HEK293 (cell line): ENCODE measurements around the gene ALOX12.
"Not testable (repeated sequence)": the region's sequence is repeated elsewhere in the genome, so short reads cannot be mapped to it uniquely, and the experiment has no call there.

Experiments
- CTCF ChIA-PET: fragments of 350-600 bp; formaldehyde crosslinking; extraction: SDS; loops from one replicate; lab custom pipeline; 2021; ENCODE audit warnings: antibody characterized with exemption; lab: Yijun Ruan, JAX
- POLR2A ChIA-PET: fragments of 300-600 bp; formaldehyde crosslinking; extraction: SDS; loops from one replicate; lab custom pipeline; 2020; ENCODE audit warnings: antibody characterized with exemption, inconsistent platforms; lab: Yijun Ruan, JAX
- H3K27ac ChIP-seq: fragments of 200-500 bp; sonication (Bioruptor generic); 2 replicates; pipeline ENCODE4 v1.5.1; 2014; ENCODE audit warnings: low read depth, low read length, control low read depth, inconsistent platforms; ENCODE audit errors: extremely low read depth
- H3K36me3 ChIP-seq, 2 experiments: fragments of 200-500 bp in 1 of 2; sonication (Bioruptor generic) in 1 of 2; 1 replicate in 1 of 2; 2 replicates in 1 of 2; pipeline ENCODE4 v1.5.1; 2014 to 2017; ENCODE audit warnings: inconsistent platforms in 2 of 2, low read length in 2 of 2; ENCODE audit not compliant: control insufficient read depth in 2 of 2, insufficient read depth in 1 of 2
- H3K4me1 ChIP-seq: fragments of 200-500 bp; sonication (Bioruptor generic); 2 replicates; pipeline ENCODE4 v1.5.1; 2014; ENCODE audit warnings: mild to moderate bottlenecking, low read length, inconsistent platforms; ENCODE audit not compliant: control insufficient read depth, insufficient read depth
- H3K4me3 ChIP-seq: 2 replicates; pipeline ENCODE4 v1.5.1; 2011; ENCODE audit warnings: low read depth, mild to moderate bottlenecking, control low read depth, low read length, moderate library complexity
- H3K9me3 ChIP-seq: fragments of 200-500 bp; sonication (Bioruptor generic); 2 replicates; pipeline ENCODE4 v1.5.1; 2014; ENCODE audit warnings: low read depth, low read length, inconsistent platforms; ENCODE audit not compliant: control insufficient read depth, insufficient read depth
- EGR2 ChIP-seq: fragments of 450-650 bp; formaldehyde crosslinking; IDR thresholded peaks from 2 replicates; pipeline ENCODE4 v1.5.1; 2016; ENCODE audit warnings: low read depth, missing biosample characterization, missing genetic modification characterization
- MEIS1 ChIP-seq: sonication (generic); formaldehyde crosslinking; IDR thresholded peaks from 2 replicates; pipeline ENCODE4 v1.8.1; 2022; ENCODE audit warnings: missing genetic modification reagents, mild to moderate bottlenecking, borderline replicate concordance
- OVOL3 ChIP-seq: fragments of 450-650 bp; formaldehyde crosslinking; IDR thresholded peaks from 2 replicates; pipeline ENCODE4 v1.5.1; 2016; ENCODE audit warnings: missing biosample characterization, missing genetic modification characterization
- WT1 ChIP-seq: fragments of 450-650 bp; formaldehyde crosslinking; IDR thresholded peaks from 2 replicates; pipeline ENCODE4 v1.5.1; 2016; ENCODE audit warnings: missing biosample characterization, missing genetic modification characterization
- ZBTB17 ChIP-seq: fragments of 450-650 bp; formaldehyde crosslinking; IDR thresholded peaks from 2 replicates; pipeline ENCODE4 v1.5.1; 2016; ENCODE audit warnings: missing biosample characterization, missing genetic modification characterization
- ZFHX2 ChIP-seq: fragments of 450-650 bp; formaldehyde crosslinking; conservative IDR thresholded peaks from 2 replicates; pipeline ENCODE4 v1.5.1; 2016; ENCODE audit warnings: missing biosample characterization, missing genetic modification characterization
- ZFP3 ChIP-seq: fragments of 450-650 bp; formaldehyde crosslinking; IDR thresholded peaks from 2 replicates; pipeline ENCODE4 v1.5.1; 2016; ENCODE audit warnings: low read depth, missing biosample characterization, missing genetic modification characterization
- ZNF146 ChIP-seq: fragments of 450-650 bp; formaldehyde crosslinking; IDR thresholded peaks from 2 replicates; pipeline ENCODE4 v1.5.1; 2016; ENCODE audit warnings: missing biosample characterization, missing genetic modification characterization
- ZNF2 ChIP-seq: fragments of 450-650 bp; formaldehyde crosslinking; IDR thresholded peaks from 2 replicates; pipeline ENCODE4 v1.5.1; 2016; ENCODE audit warnings: missing biosample characterization, missing genetic modification characterization
- ZNF221 ChIP-seq: fragments of 450-650 bp; formaldehyde crosslinking; IDR thresholded peaks from 2 replicates; pipeline ENCODE4 v1.5.1; 2017; ENCODE audit warnings: missing biosample characterization, missing genetic modification characterization, borderline replicate concordance
- ZNF24 ChIP-seq: fragments of 450-650 bp; formaldehyde crosslinking; IDR thresholded peaks from 2 replicates; pipeline ENCODE4 v1.5.1; 2016; ENCODE audit warnings: missing biosample characterization, missing genetic modification characterization
- ZNF350 ChIP-seq: fragments of 450-650 bp; formaldehyde crosslinking; IDR thresholded peaks from 2 replicates; pipeline ENCODE4 v1.5.0; 2017; ENCODE audit warnings: missing biosample characterization, mild to moderate bottlenecking, missing genetic modification characterization
- ZNF423 ChIP-seq: fragments of 450-650 bp; formaldehyde crosslinking; IDR thresholded peaks from 2 replicates; pipeline ENCODE4 v1.5.1; 2016; ENCODE audit warnings: missing biosample characterization, missing genetic modification characterization
- ZNF513 ChIP-seq: fragments of 450-650 bp; IDR thresholded peaks from 2 replicates; pipeline ENCODE4 v1.5.1; 2018; ENCODE audit warnings: missing biosample characterization, missing genetic modification characterization
- ZNF571 ChIP-seq: fragments of 450-650 bp; formaldehyde crosslinking; IDR thresholded peaks from 2 replicates; pipeline ENCODE4 v1.5.0; 2017; ENCODE audit warnings: missing biosample characterization, missing genetic modification characterization
- ZNF658 ChIP-seq: fragments of 450-650 bp; formaldehyde crosslinking; IDR thresholded peaks from 2 replicates; pipeline ENCODE4; 2016; ENCODE audit warnings: missing biosample characterization, missing genetic modification characterization
- ZNF768 ChIP-seq: fragments of 450-650 bp; formaldehyde crosslinking; IDR thresholded peaks from 2 replicates; pipeline ENCODE4 v1.5.1; 2018; ENCODE audit warnings: missing biosample characterization, mild to moderate bottlenecking, missing genetic modification characterization
- TF ChIP-seq, protein P1 (sequence below): fragments of 450-650 bp; formaldehyde crosslinking; IDR thresholded peaks from 2 replicates; pipeline ENCODE4 v1.5.1; 2016; ENCODE audit warnings: missing biosample characterization, missing genetic modification characterization
- TF ChIP-seq, protein P2 (sequence below): fragments of 450-650 bp; formaldehyde crosslinking; IDR thresholded peaks from 2 replicates; pipeline ENCODE4 v1.5.1; 2016; ENCODE audit warnings: missing biosample characterization, missing genetic modification characterization, borderline replicate concordance
- TF ChIP-seq, protein P3 (sequence below): fragments of 450-650 bp; formaldehyde crosslinking; IDR thresholded peaks from 2 replicates; pipeline ENCODE4 v1.5.1; 2016; ENCODE audit warnings: missing biosample characterization, missing genetic modification characterization

The ALOX12 gene

GRCh38 chr17:7047566-7047965, 51.7 kb downstream of the ALOX12 start:
- Histone ChIP-seq H3K4me3 (no peak overlapping the region), H3K36me3 (no peaks in the 10 kb centered on the region), H3K4me1 (peaks cover 6% of the 10 kb centered on the region; the same call in 1 of the 2 replicates), H3K9me3 (no peaks in the 10 kb centered on the region), H3K27ac (no peak overlapping the region)
- CTCF ChIA-PET = interaction anchor here (0.7 to 12.8 kb wide), 10 partner anchors 8 to 514 kb away, joined by 3 to 388 read pairs (median 5); partner anchors contain the start of genes BCL6B, SENP3 and SLC16A13
- POLR2A ChIA-PET = interaction anchor here (0.6 to 0.7 kb wide), 2 partner anchors 82 to 172 kb away, joined by 3 to 5 read pairs; partner anchors contain the start of genes ACADVL and DLG4
- TF ChIP-seq ZNF2 (tag by site-specific recombination) (no peak), MEIS1 (CRISPR knock-in tag) (no peak), ZNF423 (no peak), ZNF24 (no peak), ZNF571 (tag by site-specific recombination) (no peak), WT1 (tag by site-specific recombination) (no peak), ZNF658 (tag by site-specific recombination) (no peak), ZNF350 (no peak), ZNF768 (tag by site-specific recombination) (no peak), ZNF221 (tag by site-specific recombination) (no peak), OVOL3 (tag by site-specific recombination) (no peak)
- TF ChIP-seq, protein P1, sequence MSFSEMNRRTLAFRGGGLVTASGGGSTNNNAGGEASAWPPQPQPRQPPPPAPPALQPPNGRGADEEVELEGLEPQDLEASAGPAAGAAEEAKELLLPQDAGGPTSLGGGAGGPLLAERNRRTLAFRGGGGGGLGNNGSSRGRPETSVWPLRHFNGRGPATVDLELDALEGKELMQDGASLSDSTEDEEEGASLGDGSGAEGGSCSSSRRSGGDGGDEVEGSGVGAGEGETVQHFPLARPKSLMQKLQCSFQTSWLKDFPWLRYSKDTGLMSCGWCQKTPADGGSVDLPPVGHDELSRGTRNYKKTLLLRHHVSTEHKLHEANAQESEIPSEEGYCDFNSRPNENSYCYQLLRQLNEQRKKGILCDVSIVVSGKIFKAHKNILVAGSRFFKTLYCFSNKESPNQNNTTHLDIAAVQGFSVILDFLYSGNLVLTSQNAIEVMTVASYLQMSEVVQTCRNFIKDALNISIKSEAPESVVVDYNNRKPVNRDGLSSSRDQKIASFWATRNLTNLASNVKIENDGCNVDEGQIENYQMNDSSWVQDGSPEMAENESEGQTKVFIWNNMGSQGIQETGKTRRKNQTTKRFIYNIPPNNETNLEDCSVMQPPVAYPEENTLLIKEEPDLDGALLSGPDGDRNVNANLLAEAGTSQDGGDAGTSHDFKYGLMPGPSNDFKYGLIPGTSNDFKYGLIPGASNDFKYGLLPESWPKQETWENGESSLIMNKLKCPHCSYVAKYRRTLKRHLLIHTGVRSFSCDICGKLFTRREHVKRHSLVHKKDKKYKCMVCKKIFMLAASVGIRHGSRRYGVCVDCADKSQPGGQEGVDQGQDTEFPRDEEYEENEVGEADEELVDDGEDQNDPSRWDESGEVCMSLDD = no peak
- TF ChIP-seq, protein P2, sequence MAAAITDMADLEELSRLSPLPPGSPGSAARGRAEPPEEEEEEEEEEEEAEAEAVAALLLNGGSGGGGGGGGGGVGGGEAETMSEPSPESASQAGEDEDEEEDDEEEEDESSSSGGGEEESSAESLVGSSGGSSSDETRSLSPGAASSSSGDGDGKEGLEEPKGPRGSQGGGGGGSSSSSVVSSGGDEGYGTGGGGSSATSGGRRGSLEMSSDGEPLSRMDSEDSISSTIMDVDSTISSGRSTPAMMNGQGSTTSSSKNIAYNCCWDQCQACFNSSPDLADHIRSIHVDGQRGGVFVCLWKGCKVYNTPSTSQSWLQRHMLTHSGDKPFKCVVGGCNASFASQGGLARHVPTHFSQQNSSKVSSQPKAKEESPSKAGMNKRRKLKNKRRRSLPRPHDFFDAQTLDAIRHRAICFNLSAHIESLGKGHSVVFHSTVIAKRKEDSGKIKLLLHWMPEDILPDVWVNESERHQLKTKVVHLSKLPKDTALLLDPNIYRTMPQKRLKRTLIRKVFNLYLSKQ = no peak

GRCh38 chr17:7048968-7049367, 53.1 kb downstream of the ALOX12 start:
- no peak overlapping the region for H3K4me3 ChIP-seq
- ChIA-PET CTCF (interaction anchor here (1.2 to 12.8 kb wide), 2 partner anchors 91 to 128 kb away, joined by 5 to 388 read pairs; no protein-coding TSS in a partner anchor), POLR2A (no interaction called here)
- H3K36me3 ChIP-seq = no peaks in the 10 kb centered on the region
- H3K27ac ChIP-seq = no peak overlapping the region
- peaks cover 6% of the 10 kb centered on the region; the same call in 1 of the 2 replicates for H3K4me1 ChIP-seq
- H3K9me3 ChIP-seq = no peaks in the 10 kb centered on the region
- TF ChIP-seq EGR2 (tag by site-specific recombination) = peak; percentile 77
- peak; percentile 94 for TF ChIP-seq ZFHX2 (tag by site-specific recombination)
- TF ChIP-seq, protein P3, sequence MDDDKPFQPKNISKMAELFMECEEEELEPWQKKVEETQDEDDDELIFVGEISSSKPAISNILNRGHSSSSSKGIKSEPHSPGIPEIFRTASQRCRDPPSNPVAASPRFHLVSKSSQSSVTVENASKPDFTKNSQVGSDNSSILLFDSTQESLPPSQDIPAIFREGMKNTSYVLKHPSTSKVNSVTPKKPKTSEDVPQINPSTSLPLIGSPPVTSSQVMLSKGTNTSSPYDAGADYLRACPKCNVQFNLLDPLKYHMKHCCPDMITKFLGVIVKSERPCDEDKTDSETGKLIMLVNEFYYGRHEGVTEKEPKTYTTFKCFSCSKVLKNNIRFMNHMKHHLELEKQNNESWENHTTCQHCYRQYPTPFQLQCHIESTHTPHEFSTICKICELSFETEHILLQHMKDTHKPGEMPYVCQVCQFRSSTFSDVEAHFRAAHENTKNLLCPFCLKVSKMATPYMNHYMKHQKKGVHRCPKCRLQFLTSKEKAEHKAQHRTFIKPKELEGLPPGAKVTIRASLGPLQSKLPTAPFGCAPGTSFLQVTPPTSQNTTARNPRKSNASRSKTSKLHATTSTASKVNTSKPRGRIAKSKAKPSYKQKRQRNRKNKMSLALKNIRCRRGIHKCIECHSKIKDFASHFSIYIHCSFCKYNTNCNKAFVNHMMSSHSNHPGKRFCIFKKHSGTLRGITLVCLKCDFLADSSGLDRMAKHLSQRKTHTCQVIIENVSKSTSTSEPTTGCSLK (tag by site-specific recombination) = no peak
- no peak for TF ChIP-seq ZNF146 (tag by site-specific recombination)
- TF ChIP-seq ZBTB17 (tag by site-specific recombination) = peak; percentile 49
- TF ChIP-seq ZNF513 (tag by site-specific recombination) = no peak
- peak; percentile 86 for TF ChIP-seq ZFP3 (tag by site-specific recombination)

DNA sequence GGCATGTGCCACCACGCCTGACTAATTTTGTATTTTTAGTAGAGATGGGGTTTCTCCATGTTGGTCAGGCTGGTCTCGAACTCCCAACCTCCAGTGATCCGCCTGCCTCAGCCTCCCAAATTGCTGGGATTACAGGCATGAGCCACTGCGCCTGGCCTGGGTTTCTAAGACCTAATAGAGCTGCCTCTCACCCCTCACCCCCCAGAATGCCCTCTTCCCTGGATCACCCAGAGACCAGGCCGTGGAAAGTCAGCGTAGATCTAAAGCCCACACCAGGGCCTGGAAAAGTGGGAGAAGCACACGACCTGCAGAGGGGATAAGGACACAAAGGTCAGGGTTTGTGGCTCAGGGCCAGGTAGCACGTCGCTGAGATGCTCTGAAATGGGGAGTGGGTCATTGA, 54.7 kb downstream of the ALOX12 start:
- CTCF ChIA-PET = interaction anchor here (0.5 to 12.8 kb wide), 9 partner anchors 9 to 420 kb away, joined by 3 to 388 read pairs (median 5); no protein-coding TSS in a partner anchor
- POLR2A ChIA-PET, H3K4me1 ChIP-seq: not testable (repeated sequence)

More for the DNA sequence above, 54.7 kb downstream of the ALOX12 start:
- not testable (repeated sequence) for H3K27ac ChIP-seq, H3K4me3 ChIP-seq, H3K36me3 ChIP-seq, H3K9me3 ChIP-seq
